GM19455 (cell line): ENCODE data around the gene IL3.

Experiments used
- ATAC-seq: cut with Tn5 transposase; IDR thresholded peaks from one replicate; pipeline ENCODE4 v1.9.1; 2021; ENCODE audit not compliant: unreplicated experiment

Gene IL3

GRCh38 chr5:132110930-132111329, 50.5 kb downstream of the IL3 start:
- no peak for ATAC-seq

GRCh38 chr5:132112111-132112510, 51.7 kb downstream of the IL3 start:
- ATAC-seq, result no peak
